Head of caudate nucleus (tissue), 42 donors: ENCODE data around the gene CA14.
"Not testable (repeated sequence)": the region's sequence is repeated elsewhere in the genome, so short reads cannot be mapped to it uniquely, and the experiment has no call there.

ENCODE experiments used
- DNase-seq, 42 donors: peaks; one replicate each; pipeline versions ENCODE4 v3.0.0 to v3.0.0-alpha.2; 2020 to 2021; ENCODE audit warnings: mixed read lengths in 7 of 42
- intact Hi-C: fragments of 100-400 bp; cut with DNase I; formaldehyde crosslinking; loops from one replicate; pipeline ENCODE4 v1.15.0; 2022

Gene CA14

DNA sequence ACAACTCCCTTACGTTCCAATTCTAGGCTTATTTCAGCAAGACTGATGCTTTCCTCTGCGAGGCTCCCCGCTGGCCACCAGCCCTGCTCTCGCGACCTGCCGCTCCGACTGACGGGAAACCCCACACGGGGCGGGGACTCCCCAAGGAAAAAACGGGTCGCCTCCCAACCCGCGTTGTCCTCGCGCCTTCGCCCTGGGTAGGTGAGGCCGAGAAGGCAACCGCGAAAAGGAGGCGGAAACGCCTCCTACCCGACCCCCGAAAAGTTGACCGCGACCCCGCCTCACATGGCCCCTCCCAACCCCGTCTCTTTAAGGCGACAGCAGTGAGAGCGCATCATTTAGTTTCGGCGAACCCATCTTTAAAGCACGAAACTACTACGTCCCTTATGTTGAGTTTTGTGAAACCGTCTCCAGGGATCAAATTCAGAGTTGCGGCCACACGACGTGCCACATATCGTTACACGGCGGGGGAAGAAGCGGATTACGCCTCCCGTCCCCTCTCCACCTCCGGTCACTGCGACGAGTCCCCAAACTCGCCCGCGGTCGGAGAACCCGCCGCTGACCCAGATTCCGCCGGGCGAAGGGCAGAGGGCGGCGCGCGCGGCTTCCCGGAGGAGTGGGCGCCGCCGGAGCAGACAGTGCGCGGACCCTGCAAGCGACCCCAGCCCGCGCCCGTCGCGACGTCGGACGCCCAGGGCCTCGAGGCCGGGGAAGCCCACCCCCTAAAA lies 22.8 kb upstream of the CA14 start:
- peak; percentile 45 to 91 (median 77) for DNase-seq
- intact Hi-C loops, result no loop called here

DNA sequence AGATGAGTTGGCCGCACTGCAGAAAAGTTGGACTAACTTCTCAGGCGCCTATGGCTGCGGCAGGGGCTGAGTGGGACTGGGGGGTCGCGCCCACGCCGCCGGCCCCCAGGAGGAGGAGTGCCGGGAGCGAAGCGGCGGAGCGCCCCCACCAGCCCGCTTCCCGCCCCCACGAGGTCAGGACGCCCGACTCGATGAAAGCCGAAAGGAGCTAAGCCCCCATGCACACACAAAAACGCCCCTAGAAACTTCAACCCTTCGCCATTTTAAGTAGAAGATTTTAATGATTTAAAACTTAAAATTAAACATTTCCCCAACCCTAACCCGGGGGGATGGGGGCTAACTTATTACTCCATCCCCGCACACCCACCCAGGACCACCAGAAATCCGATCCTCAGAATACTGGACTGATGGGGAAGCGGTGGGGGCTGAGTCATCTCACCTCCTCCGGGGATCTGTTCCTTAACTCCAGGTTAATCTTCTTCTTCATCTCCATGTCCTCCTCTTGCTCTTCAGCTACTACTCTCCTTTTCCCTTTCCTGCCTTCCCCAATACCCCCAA lies 22.2 kb upstream of the CA14 start:
- intact Hi-C loops, result no loop called here
- DNase-seq, result peak in 24 of 42 donors; percentile 10 to 58 (median 34)

GRCh38 chr1:150235852-150236613 lies 21.5 kb upstream of the CA14 start, which contains the start of gene ANP32E:
TSS of gene ANP32E (minus strand) at chr1:150236112. CDS start at chr1:150235786, 326 bp downstream.
- intact Hi-C loops, result no loop called here
- DNase-seq, result peak; percentile 77 to 98 (median 93)

DNA sequence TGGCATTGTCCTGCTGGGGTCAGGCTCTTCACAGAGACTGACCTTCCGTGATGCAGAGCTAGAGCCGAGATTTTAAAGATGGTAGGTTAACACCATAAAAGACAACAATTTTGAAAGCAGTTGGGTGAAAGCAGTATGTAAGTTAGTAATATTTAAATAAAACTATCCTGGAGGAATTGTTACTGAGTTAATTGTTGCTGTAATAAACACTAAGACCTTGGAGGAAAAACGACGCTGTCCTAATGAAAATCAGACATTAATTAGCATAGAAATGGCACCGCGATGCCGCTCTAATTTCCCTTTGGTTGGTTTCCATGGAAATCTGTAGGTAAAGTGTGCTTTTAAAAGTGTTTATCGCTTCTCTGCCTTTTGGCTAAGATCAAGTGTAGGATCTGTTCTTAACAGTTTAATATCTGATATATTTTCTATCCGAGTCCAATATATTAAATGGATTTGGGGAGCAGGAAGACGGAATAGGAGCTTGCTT lies 20.9 kb upstream of the CA14 start:
- DNase-seq, result no peak
- intact Hi-C loops, result no loop called here

DNA sequence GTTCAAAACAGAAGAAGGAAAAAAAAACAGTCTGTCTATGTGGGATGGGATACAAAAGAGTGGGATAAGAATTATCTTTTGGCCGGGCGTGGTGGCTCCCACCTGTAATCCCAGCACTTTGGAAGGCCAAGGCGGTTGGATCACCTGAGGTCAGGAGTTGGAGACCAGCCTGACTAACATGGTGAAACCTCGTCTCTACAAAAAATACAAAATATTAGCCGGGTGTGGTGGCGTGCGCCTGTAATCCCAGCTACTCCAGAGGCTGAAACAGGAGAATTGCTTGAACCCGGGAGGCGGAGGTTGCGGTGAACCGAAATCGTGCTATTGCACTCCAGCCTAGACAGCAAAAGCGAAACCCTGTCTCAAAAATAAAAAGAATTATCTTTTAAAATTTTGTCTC lies 20.4 kb upstream of the CA14 start:
- intact Hi-C loops, DNase-seq: not testable (repeated sequence)

GRCh38 chr1:150237746-150238145 lies 19.8 kb upstream of the CA14 start:
- peak in 1 of 42 donors; percentile 17 for DNase-seq
- intact Hi-C loops, result no loop called here

DNA sequence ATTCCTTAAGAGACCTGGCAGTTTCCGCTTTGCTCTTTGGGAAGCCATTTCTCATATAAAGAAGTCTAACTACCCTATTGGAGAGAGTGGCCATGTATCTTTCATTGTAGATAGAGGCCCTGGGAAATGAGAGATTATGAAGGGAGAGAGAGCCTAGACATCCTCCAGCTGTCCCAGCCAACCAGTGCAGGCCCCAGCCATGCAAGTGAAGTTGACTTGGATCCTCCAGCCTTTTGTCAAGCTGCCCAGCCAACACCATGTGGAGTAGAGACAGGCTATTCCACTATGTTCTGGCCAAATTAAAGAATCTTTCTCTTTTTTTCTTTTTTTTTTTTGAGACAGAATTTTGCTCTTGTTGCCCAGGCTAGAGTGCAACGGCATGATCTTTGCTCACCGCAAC lies 14.6 kb upstream of the CA14 start:
- intact Hi-C loops, result no loop called here
- DNase-seq, result peak in 1 of 42 donors; percentile 22

DNA sequence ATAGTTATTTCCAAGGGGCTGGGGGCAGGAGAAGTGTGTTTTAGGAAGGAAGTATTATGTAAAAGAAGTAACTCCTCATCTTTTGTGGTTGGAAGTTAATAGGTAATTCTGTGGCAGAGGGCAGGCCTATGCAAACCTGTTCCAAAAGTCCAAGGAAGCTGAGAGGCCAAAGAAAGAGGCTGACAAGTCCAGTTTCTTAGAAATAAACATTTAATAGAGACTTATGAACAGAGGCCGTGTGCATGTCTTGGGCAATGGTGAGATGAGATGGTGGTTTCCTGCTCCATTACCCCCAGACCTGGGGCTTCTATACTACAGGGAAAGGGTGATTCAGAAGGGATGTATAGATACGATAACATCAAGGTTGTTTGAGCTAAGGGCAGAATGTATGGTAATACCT lies 7.6 kb upstream of the CA14 start:
- intact Hi-C loops, result no loop called here
- no peak for DNase-seq

DNA sequence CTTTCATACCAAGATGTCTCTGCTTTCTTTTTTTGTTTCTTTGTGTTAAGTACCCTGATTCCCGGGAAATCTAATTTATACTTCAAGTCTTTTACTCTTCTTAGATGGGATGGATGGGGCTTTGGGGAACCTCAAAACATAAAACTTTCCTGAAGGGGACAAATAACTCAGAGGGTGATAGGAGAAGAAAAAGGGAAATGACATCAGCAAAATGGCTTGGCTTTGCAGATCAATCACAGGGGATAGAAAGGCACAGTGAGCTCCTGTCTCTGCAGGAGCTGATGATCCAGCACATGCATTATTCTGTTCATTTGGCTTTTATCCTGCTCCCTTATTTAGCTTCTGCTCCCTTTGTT lies 1.4 kb upstream of the CA14 start:
- DNase-seq, result no peak
- intact Hi-C loops, result loop anchor here (2.0 kb wide), 1 partner anchor 23 kb away; no protein-coding TSS in a partner anchor

GRCh38 chr1:150256554-150257341 lies 826 bp upstream of the CA14 start:
- intact Hi-C loops, result loop anchor here (2.0 kb wide), 1 partner anchor 22 kb away; no protein-coding TSS in a partner anchor
- DNase-seq, result peak; percentile 49 to 91 (median 78)

DNA sequence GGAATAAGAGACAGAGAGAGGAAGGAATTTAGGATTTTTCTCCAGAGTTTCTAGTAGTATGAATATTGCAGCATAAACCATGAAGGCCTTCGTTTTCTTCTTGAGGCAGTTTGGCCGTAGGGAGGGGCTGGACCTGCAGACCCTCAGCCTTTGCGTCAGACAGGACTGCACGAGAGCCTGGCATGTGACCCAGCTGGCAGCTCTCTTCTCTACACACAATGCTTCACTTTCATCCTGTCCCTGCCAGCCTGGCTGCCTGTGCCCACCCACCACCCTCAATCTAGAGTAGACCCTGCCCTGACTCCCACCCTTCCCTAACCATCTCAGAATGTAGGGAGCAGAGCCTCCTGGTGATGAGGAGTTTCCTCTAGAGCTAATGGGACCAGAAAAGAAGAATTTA lies 1.6 kb downstream of the CA14 start:
- DNase-seq, result peak in 26 of 42 donors; percentile 27 to 74 (median 50)
- intact Hi-C loops, result no loop called here

- DNase-seq, result peak in 31 of 42 donors; percentile 20 to 85 (median 53)
- intact Hi-C loops, result no loop called here
Measured at GRCh38 chr1:150259758-150260669, 2.4 kb downstream of the CA14 start.

DNA sequence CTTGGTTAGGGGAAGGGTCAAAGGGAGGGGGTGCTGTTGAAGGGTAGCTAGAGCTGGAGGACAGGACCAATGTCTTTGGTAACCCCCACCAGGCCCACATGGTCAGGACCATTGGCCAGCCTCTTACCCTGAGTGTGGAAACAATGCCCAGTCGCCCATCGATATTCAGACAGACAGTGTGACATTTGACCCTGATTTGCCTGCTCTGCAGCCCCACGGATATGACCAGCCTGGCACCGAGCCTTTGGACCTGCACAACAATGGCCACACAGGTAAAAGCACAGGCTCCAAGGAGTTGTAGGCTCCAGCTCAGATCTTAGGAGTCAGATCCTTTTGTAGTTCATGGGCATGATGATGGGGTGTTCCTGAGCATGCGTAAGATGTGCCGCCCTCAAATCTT lies 3.8 kb downstream of the CA14 start:
- intact Hi-C loops, result no loop called here
- DNase-seq, result no peak

GRCh38 chr1:150262388-150263320 lies 5.1 kb downstream of the CA14 start:
- intact Hi-C loops, result no loop called here
- DNase-seq, result no peak

GRCh38 chr1:150263549-150263948 lies 6.0 kb downstream of the CA14 start:
- intact Hi-C loops, result no loop called here
- no peak for DNase-seq

GRCh38 chr1:150267896-150268295 lies 10.3 kb downstream of the CA14 start:
- intact Hi-C loops, result no loop called here
- no peak for DNase-seq

- DNase-seq, result peak in 14 of 42 donors; percentile 12 to 55 (median 34)
- intact Hi-C loops, result no loop called here
Measured at GRCh38 chr1:150268340-150268704, 10.7 kb downstream of the CA14 start.
